ENCODE data around the gene RAMP2. TPM values are rescaled to one million over a fixed set of nuclear protein-coding genes. Genes with fewer than 3 reads are reported as not detected.

Gene RAMP2
- total and polyA plus RNA-seq, 2 experiments from 2014 or later, result 13.1 to 48.7 TPM

DNA sequence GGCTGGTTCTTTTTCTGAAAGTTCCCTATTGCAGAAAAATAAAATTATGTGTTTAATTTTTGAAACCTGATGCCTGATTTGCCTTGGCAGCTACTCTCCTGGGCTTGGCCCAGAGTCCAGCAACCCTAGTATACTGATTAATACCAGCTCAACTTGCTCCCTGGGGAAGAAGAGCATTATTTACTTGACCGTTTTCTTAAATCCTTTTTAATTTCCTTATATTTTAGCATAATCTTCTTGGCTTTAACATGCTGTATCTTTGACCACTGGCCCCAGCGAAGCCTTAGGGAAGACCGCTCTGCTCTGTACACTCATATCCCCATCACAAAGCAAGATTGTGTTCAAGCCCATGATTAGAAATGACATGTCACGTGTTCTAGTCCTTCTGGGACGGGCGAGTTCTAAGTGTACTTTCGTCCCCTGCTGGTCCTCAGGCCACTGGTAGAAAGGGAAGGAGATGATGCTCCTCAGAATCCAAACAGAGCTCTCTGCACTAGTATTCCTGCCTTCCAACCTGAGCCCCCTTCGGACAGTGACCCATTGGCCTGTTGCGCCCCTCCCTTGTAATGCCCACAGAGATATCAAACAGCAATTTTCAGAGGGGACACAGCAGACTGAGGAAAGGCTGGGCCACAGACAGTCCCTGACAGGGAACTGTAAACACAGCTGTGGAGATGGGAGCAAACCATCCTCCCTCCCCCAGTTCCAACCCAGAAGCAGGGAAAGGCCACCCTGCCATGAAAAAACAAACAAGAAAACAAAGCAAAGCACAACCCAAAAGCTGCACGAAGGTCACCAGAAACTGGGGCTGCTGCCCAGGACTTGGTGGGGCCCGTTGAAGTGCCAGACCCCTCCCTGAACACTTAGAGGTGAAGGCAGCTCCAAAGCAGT lies 11.9 kb upstream of the RAMP2 start:
- no peak overlapping the region for H3K27ac ChIP-seq
- no peaks in the 10 kb centered on the region for H3K79me2 ChIP-seq
- H3K27me3 ChIP-seq, result no peaks in the 10 kb centered on the region
- no peak overlapping the region for H2AFZ ChIP-seq
- no peaks in the 10 kb centered on the region for H4K20me1 ChIP-seq (ENCODE audit: insufficient read depth, poor library complexity, severe bottlenecking)
- TF ChIP-seq EZH2phosphoT487 (IDR thresholded peaks at IDR 0.05; ENCODE audit: low read depth, severe bottlenecking, unreplicated experiment) (no peak), CTCF (IDR thresholded peaks at IDR 0.05; ENCODE audit: poor library complexity) (no peak), EZH2 (IDR thresholded peaks at IDR 0.05; ENCODE audit: borderline replicate concordance) (no peak)
- H3K4me3 ChIP-seq, result no peak overlapping the region
- H3K36me3 ChIP-seq (replicated peaks; ENCODE audit: insufficient read depth, low read depth), result no peaks in the 10 kb centered on the region
- no peaks in the 10 kb centered on the region for H3K9me2 ChIP-seq (replicated peaks; ENCODE audit: insufficient read depth)
- DNase-seq (ENCODE audit: low spot score), result no peak
- H3K4me1 ChIP-seq (ENCODE audit: insufficient read depth), result no peaks in the 10 kb centered on the region
- H3K4me2 ChIP-seq, result no peak overlapping the region
- H3K9me3 ChIP-seq (ENCODE audit: low read depth), result no peaks in the 10 kb centered on the region
- WGBS (ENCODE audit: low lambda C conversion rate, missing lambda C conversion rate), result 76% methylated on average over 11 of the region's 11 CpGs

- WGBS (ENCODE audit: low lambda C conversion rate, missing lambda C conversion rate), result 50% methylated on average over 3 of the region's 3 CpGs
- Histone ChIP-seq H3K27ac (no peak overlapping the region), H3K4me2 (no peak overlapping the region)
Measured at GRCh38 chr17:42750739-42751344, 10.2 kb upstream of the RAMP2 start.

GRCh38 chr17:42751628-42752027 lies 9.4 kb upstream of the RAMP2 start:
- Histone ChIP-seq H3K36me3 (replicated peaks; ENCODE audit: insufficient read depth, low read depth) (no peaks in the 10 kb centered on the region), H2AFZ (no peak overlapping the region), H4K20me1 (ENCODE audit: insufficient read depth, poor library complexity, severe bottlenecking) (no peaks in the 10 kb centered on the region), H3K27ac (no peak overlapping the region), H3K9me3 (ENCODE audit: low read depth) (no peaks in the 10 kb centered on the region), H3K79me2 (no peaks in the 10 kb centered on the region), H3K4me2 (no peak overlapping the region), H3K4me1 (ENCODE audit: insufficient read depth) (no peaks in the 10 kb centered on the region), H3K9me2 (replicated peaks; ENCODE audit: insufficient read depth) (no peaks in the 10 kb centered on the region), H3K4me3 (no peak overlapping the region), H3K27me3 (no peaks in the 10 kb centered on the region)
- WGBS (ENCODE audit: low lambda C conversion rate, missing lambda C conversion rate), result 65% methylated on average over 7 of the region's 7 CpGs
- no peak for DNase-seq (ENCODE audit: low spot score)
- TF ChIP-seq EZH2phosphoT487 (IDR thresholded peaks at IDR 0.05; ENCODE audit: low read depth, severe bottlenecking, unreplicated experiment) (no peak), CTCF (IDR thresholded peaks at IDR 0.05; ENCODE audit: poor library complexity) (no peak), EZH2 (IDR thresholded peaks at IDR 0.05; ENCODE audit: borderline replicate concordance) (no peak)

More at GRCh38 chr17:42750739-42751344, 10.2 kb upstream of the RAMP2 start:
- no peaks in the 10 kb centered on the region for H3K9me3 ChIP-seq (ENCODE audit: low read depth)
- H4K20me1 ChIP-seq (ENCODE audit: insufficient read depth, poor library complexity, severe bottlenecking), result no peaks in the 10 kb centered on the region
- DNase-seq (ENCODE audit: low spot score), result no peak
- TF ChIP-seq EZH2 (IDR thresholded peaks at IDR 0.05; ENCODE audit: borderline replicate concordance) (no peak), CTCF (IDR thresholded peaks at IDR 0.05; ENCODE audit: poor library complexity) (no peak), EZH2phosphoT487 (IDR thresholded peaks at IDR 0.05; ENCODE audit: low read depth, severe bottlenecking, unreplicated experiment) (no peak)
- no peaks in the 10 kb centered on the region for H3K79me2 ChIP-seq
- H3K4me3 ChIP-seq, result no peak overlapping the region
- H3K9me2 ChIP-seq (replicated peaks; ENCODE audit: insufficient read depth), result no peaks in the 10 kb centered on the region
- no peaks in the 10 kb centered on the region for H3K27me3 ChIP-seq
- no peaks in the 10 kb centered on the region for H3K4me1 ChIP-seq (ENCODE audit: insufficient read depth)
- no peaks in the 10 kb centered on the region for H3K36me3 ChIP-seq (replicated peaks; ENCODE audit: insufficient read depth, low read depth)
- no peak overlapping the region for H2AFZ ChIP-seq

All from hepatocyte (in vitro differentiated cells).